ENCODE measurements around the gene ATG101. TPM values are rescaled to one million over a fixed set of nuclear protein-coding genes. Genes with fewer than 3 reads are reported as not detected.

The ATG101 gene
- total and polyA plus RNA-seq, 9 of the 15 experiments (the other 6 are each of a cell fraction or from before 2014, with no cell fraction given), result 2.9 to 52.4 (median 29.7) TPM

DNA sequence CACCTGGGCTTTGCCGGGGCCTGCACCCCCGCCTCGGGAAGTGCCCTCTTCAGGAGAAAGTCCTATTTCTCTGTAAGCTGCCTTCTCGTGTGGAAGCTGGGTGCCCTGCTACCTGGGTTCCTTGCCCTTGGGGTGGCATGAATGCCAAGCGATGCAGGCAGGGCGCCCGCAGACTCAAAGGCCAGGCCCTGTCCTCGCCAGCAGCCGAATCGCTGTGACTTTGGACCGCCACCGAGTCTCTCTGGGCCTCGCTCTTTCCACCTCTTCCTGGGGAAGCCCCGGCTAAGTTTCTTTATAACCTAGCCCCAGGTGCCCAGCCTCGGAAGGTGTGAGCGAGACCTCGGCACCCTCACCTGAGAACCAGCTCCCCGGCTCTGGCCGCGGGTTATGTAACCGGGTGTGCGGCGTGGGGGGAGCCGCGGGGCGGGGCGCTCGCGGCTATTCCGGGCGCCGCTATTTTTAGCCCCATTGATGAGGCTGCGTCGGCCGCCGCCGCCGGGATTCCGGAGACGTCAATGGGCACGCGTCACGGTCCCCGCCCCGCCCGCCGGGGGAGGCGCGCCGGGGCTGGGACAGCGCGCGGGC, 33.1 kb upstream of the ATG101 start:
- ChIA-PET CTCF (ENCODE audit: low intra/inter-chr PET ratio) (interaction anchor here (0.7 kb wide), 1 partner anchor 98 kb away, joined by 8 read pairs; no protein-coding TSS in a partner anchor), POLR2A (interaction anchor here (0.6 to 1.1 kb wide), 2 partner anchors 9 to 40 kb away, joined by 3 read pairs; no protein-coding TSS in a partner anchor)
- no peaks in the 10 kb centered on the region for H3K36me3 ChIP-seq (ENCODE audit: control insufficient read depth, insufficient read depth, low read length)
- ATAC-seq (peak; percentile 62), FAIRE-seq (no peak), DNase-seq (ENCODE audit: extremely low read depth in 1 of 4, low spot score in 3 of 4) (peak; percentile 76 to 83 (median 82))
- intact Hi-C loops (cut with micrococcal nuclease), result no loop called here
- peaks cover 17 to 28% of the 10 kb centered on the region in 2 experiments; a peak in 4 of 5 replicates for H3K4me1 ChIP-seq (replicated peaks in 1 of 2; ENCODE audit: control insufficient read depth in 2 of 2, insufficient read depth in 2 of 2, low read length in 2 of 2)
- no peaks in the 10 kb centered on the region for H3K9me3 ChIP-seq (replicated peaks; ENCODE audit: control insufficient read depth, insufficient read depth, low read depth, low read length)
- in situ Hi-C loops (cut with MboI), result no loop called here
- H3K4me2 ChIP-seq (ENCODE audit: insufficient read depth, low read length), result peak overlapping the region; percentile 47; the same call in 1 of the 2 replicates
- H3K79me2 ChIP-seq (ENCODE audit: control insufficient read depth, insufficient read depth, low read length), result no peaks in the 10 kb centered on the region
- H3K27me3 ChIP-seq (ENCODE audit: control insufficient read depth in 2 of 2, insufficient read depth in 2 of 2, low read length in 2 of 2), result peaks cover 0 to 6% of the 10 kb centered on the region in 2 experiments; a peak in 1 of 5 replicates
- peak overlapping the region in 1 of 2 experiments; percentile 46; a peak in 2 of 4 replicates for H3K9ac ChIP-seq (ENCODE audit: insufficient read depth in 1 of 2, low read depth in 2 of 2, low read length in 2 of 2)
- no peaks in the 10 kb centered on the region for H4K20me1 ChIP-seq (replicated peaks; ENCODE audit: control insufficient read depth, insufficient read depth, low read length)
- H3K4me3 ChIP-seq, result peak overlapping the region; percentile 26; the same call in 1 of the 2 replicates
- H3K27ac ChIP-seq (ENCODE audit: extremely low read depth, low read depth, low read length), result no peak overlapping the region
- H2AFZ ChIP-seq (ENCODE audit: low read depth, low read length), result peak overlapping the region; percentile 60
- no TSS peak for BruUV-seq (replicated peaks)
- WGBS (ENCODE audit: insufficient coverage, low coverage, missing lambda C conversion rate), result 16% methylated on average over 30 of the region's 53 CpGs
- H3K9me1 ChIP-seq (ENCODE audit: control insufficient read depth, insufficient read depth, low read length), result no peaks in the 10 kb centered on the region
- TF ChIP-seq ZNF274 (IDR thresholded peaks at IDR 0.05; ENCODE audit: borderline replicate concordance, low read depth, low read length), result no peak
- TF ChIP-seq FOSL1 (tag; conservative IDR thresholded peaks at IDR 0.05), result 0 out of 2 replicates have a peak, but pooled peaks have one; percentile 21
- no peak for TF ChIP-seq ARID2 (IDR thresholded peaks at IDR 0.05)
- no peak for TF ChIP-seq HNRNPLL (IDR thresholded peaks at IDR 0.05; ENCODE audit: low read depth, low read length, poor library complexity, severe bottlenecking)
- TF ChIP-seq, protein P1, sequence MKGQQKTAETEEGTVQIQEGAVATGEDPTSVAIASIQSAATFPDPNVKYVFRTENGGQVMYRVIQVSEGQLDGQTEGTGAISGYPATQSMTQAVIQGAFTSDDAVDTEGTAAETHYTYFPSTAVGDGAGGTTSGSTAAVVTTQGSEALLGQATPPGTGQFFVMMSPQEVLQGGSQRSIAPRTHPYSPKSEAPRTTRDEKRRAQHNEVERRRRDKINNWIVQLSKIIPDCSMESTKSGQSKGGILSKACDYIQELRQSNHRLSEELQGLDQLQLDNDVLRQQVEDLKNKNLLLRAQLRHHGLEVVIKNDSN (CRISPR knock-in tag; IDR thresholded peaks at IDR 0.05), result no peak
- no peak for TF ChIP-seq ZBTB2 (IDR thresholded peaks at IDR 0.05)
- TF ChIP-seq, protein P2, sequence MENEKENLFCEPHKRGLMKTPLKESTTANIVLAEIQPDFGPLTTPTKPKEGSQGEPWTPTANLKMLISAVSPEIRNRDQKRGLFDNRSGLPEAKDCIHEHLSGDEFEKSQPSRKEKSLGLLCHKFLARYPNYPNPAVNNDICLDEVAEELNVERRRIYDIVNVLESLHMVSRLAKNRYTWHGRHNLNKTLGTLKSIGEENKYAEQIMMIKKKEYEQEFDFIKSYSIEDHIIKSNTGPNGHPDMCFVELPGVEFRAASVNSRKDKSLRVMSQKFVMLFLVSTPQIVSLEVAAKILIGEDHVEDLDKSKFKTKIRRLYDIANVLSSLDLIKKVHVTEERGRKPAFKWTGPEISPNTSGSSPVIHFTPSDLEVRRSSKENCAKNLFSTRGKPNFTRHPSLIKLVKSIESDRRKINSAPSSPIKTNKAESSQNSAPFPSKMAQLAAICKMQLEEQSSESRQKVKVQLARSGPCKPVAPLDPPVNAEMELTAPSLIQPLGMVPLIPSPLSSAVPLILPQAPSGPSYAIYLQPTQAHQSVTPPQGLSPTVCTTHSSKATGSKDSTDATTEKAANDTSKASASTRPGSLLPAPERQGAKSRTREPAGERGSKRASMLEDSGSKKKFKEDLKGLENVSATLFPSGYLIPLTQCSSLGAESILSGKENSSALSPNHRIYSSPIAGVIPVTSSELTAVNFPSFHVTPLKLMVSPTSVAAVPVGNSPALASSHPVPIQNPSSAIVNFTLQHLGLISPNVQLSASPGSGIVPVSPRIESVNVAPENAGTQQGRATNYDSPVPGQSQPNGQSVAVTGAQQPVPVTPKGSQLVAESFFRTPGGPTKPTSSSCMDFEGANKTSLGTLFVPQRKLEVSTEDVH (IDR thresholded peaks at IDR 0.05; ENCODE audit: low read depth, partially characterized antibody), result no peak
- peak; percentile 90 for TF ChIP-seq CREM (IDR thresholded peaks at IDR 0.05; ENCODE audit: low read depth)
- TF ChIP-seq ZNF175 (CRISPR knock-in tag; IDR thresholded peaks at IDR 0.05; ENCODE audit: low read depth), result no peak
- 0 out of 2 replicates have a peak, but pooled peaks have one; percentile 62 for TF ChIP-seq HIVEP1 (CRISPR knock-in tag; IDR thresholded peaks at IDR 0.05)
- no peak for TF ChIP-seq ZMIZ1 (IDR thresholded peaks at IDR 0.05; ENCODE audit: low read depth in 2 of 2, low read length in 2 of 2)
- no peak for TF ChIP-seq SNAPC5 (CRISPR knock-in tag; IDR thresholded peaks at IDR 0.05)

All from K562 (cell line).